Measurements from ENCODE around the gene GALE.

DNA sequence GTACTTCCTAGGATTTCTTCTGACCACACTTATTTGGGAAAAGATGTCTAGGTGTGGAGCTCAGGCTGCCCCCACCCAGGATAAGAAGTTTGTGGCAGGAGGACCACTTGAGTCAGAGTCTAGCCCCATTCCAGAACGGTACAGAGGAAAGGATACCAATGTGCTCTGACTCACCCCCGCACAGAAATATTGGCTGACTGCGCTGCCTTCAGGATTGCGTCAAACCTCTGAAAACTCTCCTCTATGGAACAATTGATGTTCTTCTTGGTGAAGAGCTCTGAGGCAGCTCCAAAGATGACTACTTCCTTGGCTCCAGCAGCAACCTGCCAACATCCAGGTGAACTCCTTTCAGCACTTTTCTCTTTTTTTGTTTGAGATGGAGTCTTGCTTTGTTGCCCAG is 13.5 kb upstream of the GALE start:
- TF ChIP-seq CTCF (IDR thresholded peaks at IDR 0.05): no peak
- TF ChIP-seq POLR2AphosphoS5 (IDR thresholded peaks at IDR 0.05): no peak
- TF ChIP-seq POLR2A (IDR thresholded peaks at IDR 0.05): no peak
